ENCODE results near the gene STK17A.
A peak's percentile ranks its signal among the peaks of the same experiment; 100 is the strongest.

The STK17A gene

DNA sequence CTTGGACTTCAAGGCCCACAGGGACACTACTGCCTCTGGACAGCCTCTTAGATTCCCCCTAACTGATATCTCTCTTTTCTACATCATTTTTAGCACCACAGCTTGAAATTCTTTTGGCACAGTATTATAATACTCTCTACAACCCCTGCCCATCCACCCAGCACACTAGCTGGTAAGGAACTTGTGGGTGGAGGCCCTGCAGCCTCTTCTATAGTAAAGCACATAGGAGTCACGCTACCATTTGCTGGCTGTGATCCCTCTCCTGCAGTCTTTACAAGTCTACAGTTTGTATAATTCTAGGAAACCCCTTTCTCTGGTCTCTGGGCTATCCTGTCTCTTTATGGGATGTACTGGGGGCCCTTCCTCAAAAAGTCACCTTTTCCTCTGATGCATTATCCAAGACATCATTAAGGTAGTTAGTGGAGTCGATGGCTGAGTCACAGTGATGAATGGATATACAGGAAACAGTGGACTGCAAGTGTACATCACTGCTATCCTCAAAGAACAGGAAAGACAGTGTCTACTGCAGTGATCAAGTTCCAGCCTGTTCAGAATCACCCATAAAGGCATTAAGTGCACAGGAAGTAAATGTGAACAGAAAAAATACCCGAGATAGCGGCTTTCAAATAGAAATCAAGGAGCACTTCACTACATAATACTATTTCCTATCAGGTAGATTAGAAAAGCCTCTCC is 54.4 kb downstream of the STK17A start:
- in situ Hi-C loops (cut with HindIII; ENCODE audit: low sequenced_read_pairs), result no loop called here
- no peak overlapping the region for H3K4me3 ChIP-seq (ENCODE audit: low read depth, low read length)
- TF ChIP-seq, protein P1, sequence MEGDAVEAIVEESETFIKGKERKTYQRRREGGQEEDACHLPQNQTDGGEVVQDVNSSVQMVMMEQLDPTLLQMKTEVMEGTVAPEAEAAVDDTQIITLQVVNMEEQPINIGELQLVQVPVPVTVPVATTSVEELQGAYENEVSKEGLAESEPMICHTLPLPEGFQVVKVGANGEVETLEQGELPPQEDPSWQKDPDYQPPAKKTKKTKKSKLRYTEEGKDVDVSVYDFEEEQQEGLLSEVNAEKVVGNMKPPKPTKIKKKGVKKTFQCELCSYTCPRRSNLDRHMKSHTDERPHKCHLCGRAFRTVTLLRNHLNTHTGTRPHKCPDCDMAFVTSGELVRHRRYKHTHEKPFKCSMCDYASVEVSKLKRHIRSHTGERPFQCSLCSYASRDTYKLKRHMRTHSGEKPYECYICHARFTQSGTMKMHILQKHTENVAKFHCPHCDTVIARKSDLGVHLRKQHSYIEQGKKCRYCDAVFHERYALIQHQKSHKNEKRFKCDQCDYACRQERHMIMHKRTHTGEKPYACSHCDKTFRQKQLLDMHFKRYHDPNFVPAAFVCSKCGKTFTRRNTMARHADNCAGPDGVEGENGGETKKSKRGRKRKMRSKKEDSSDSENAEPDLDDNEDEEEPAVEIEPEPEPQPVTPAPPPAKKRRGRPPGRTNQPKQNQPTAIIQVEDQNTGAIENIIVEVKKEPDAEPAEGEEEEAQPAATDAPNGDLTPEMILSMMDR (IDR thresholded peaks at IDR 0.05; ENCODE audit: low read depth, low read length), result no peak
- peak; percentile 46 for DNase-seq (ENCODE audit: low read depth, low spot score)

DNA sequence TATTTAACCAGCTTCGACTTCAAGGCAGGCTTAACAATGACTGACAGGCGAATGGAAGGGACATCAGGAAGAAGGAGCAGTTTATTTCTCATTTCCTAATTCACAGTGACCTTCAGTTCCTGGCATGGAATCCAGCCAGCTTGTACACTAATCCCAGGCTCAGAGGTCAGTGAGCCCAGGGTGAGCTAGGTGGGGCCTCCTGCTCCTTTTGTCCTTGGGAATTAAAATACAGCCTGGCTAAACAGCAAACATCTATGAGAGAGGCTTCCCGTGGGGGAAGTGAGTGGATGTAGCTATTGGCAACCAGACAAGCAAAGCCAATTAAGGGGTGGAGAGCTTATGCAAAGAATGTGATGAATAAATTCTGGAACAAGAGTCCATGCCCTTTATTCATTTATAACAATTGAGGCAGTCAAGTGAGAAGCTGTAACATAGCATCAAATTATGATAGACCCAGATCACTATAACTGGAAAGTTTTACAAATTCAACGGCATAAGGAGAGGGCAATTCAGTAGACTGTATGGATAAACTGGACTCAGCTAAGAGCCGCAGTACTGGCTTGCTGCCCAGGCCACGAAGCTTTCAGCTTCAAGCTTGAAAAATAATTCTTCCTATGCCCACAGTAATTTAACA is 57.1 kb downstream of the STK17A start:
- in situ Hi-C loops (cut with HindIII; ENCODE audit: low sequenced_read_pairs), result no loop called here
- H3K4me3 ChIP-seq (ENCODE audit: low read depth, low read length), result no peak overlapping the region
- TF ChIP-seq, protein P1 (IDR thresholded peaks at IDR 0.05; ENCODE audit: low read depth, low read length), result no peak
- peak; percentile 96 for DNase-seq (ENCODE audit: low read depth, low spot score)

DNA sequence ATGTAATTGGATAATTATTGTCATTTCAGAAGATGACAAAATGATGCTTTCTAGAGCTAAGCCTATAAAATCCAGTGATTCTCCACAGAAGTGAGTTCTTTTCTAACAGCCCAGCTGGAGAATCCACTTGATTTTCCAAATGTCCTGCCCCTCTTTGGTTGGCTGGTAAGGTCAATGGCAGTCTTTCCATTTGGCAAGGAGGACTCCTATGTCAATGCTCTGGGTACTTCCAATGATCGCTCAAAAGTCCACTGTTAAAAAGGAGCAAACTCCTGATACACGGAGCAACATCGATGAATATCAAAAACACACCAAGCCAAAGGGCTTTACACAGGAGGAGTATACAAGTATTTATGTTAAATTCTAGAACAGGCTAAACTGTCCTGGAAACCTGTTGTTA is 57.8 kb downstream of the STK17A start:
- no peak for DNase-seq (ENCODE audit: low read depth, low spot score)
- in situ Hi-C loops (cut with HindIII; ENCODE audit: low sequenced_read_pairs), result no loop called here
- no peak overlapping the region for H3K4me3 ChIP-seq (ENCODE audit: low read depth, low read length)
- TF ChIP-seq, protein P1 (IDR thresholded peaks at IDR 0.05; ENCODE audit: low read depth, low read length), result no peak

DNA sequence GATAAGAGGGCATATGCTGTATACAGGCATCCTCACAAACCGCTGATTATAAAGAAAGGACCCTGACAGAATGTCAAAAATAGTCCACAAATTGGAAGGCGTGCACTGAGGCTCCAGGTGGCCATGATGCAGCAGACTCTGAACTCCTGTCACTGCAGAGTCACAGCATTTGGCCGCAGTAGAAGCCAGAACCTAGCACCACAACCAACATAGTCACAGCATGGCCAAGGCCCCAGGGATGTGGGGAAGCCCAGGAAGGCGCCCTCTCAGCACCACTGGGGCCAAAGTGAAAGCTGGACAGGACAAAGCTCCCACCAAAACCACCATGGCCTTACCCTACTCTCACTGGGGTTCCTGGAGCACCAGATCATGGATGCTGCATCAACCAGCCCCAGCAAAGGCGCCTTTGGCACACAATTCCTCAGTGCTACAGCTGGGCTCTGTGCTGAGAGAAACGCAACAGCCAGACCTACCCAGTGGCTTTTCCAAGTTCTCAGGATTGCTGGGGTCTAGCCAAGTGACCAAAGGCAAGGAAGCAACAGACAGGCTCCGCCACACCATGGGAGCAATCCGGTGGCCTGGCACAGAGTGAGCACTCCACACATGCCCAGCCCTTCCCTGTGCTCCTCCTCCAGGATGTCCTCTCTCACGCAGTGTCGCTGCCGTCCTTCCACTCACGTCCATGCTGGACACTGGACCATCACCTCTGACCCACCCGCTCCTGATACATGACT is 60.2 kb downstream of the STK17A start:
- in situ Hi-C loops (cut with HindIII; ENCODE audit: low sequenced_read_pairs), result no loop called here
- H3K4me3 ChIP-seq (ENCODE audit: low read depth, low read length), result no peak overlapping the region
- DNase-seq (ENCODE audit: low read depth, low spot score), result no peak
- TF ChIP-seq, protein P1 (IDR thresholded peaks at IDR 0.05; ENCODE audit: low read depth, low read length), result no peak

DNA sequence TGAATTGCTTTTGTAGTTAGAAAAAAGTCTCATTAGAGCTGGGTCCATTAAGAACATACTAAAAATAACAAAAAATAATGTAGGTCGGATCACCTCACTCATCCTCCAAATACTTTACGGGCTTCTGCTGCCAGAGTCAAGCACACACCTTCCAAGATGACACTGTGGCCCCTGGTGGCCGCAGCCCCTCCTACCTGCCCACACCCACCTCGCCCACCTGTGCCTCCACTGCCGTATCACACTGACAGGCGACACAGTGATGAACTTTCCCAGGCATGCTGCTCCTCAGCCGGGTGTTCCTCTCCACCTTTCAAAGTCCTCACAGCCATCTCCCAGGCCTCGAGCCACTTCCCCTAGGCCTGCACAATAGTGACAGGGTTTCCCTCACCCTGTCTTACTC is 60.9 kb downstream of the STK17A start:
- in situ Hi-C loops (cut with HindIII; ENCODE audit: low sequenced_read_pairs), result no loop called here
- TF ChIP-seq, protein P1 (IDR thresholded peaks at IDR 0.05; ENCODE audit: low read depth, low read length), result no peak
- DNase-seq (ENCODE audit: low read depth, low spot score), result no peak
- H3K4me3 ChIP-seq (ENCODE audit: low read depth, low read length), result no peak overlapping the region

DNA sequence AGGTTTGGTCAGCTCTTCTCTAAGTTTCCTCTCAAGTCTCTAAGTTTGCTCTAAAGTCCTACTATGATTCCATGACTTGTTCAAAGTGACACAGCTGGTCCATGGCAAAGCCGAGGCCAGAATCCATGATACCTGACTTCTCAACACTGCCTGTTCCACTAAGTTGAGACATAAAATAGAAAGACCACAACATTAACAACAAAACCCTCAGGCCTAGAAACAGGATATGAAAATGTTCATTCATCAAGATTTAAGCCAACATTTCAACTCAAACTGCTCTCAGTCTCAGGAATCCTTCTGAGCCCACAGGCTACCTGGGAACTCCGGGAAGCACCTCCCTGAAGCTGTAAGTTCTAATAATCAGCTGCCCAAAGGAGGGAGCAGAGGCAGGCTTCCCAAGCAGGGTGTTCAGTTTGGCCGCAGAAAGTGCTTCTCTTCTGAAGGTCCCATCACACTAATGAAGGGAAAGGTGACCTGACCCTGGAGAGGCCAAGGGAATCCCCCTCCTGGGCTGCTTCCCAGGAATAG is 62.9 kb downstream of the STK17A start:
- no peak for DNase-seq (ENCODE audit: low read depth, low spot score)
- H3K4me3 ChIP-seq (ENCODE audit: low read depth, low read length), result no peak overlapping the region
- TF ChIP-seq, protein P1 (IDR thresholded peaks at IDR 0.05; ENCODE audit: low read depth, low read length), result no peak
- in situ Hi-C loops (cut with HindIII; ENCODE audit: low sequenced_read_pairs), result no loop called here
